HepG2 (cell line): Measurements from ENCODE around the gene IL1R1. TPM values are rescaled to one million over a fixed set of nuclear protein-coding genes. Genes with fewer than 3 reads are reported as not detected.
A peak's percentile ranks its signal among the peaks of the same experiment; 100 is the strongest.

ENCODE experiments used
- ATAC-seq: fragments of 200-7000 bp; cut with Tn5 transposase; 3 replicates; pipeline ENCODE4 v1.9.1; 2020; ENCODE audit warnings: mild to moderate bottlenecking, moderate library complexity
- BruUV-seq: library from RNA; stranded (reverse); fragments of 400-500 nt; replicated peaks from 2 replicates; lab custom pipeline; 2021; lab: Mats Ljungman, UMichigan
- CTCF ChIA-PET: fragments of 300-600 bp; formaldehyde crosslinking; extraction: SDS; loops from one replicate; lab custom pipeline; 2021; ENCODE audit warnings: low total read pairs, inconsistent platforms, low intra/inter-chr PET ratio; lab: Yijun Ruan, JAX
- POLR2A ChIA-PET: fragments of 350-600 bp; sonication (Branson Sonifier 250); formaldehyde crosslinking; loops from one replicate; lab custom pipeline; 2020; ENCODE audit warnings: antibody characterized with exemption, inconsistent platforms; lab: Yijun Ruan, JAX
- DNase-seq: peaks from one replicate; pipeline ENCODE4 v3.0.0-alpha.2; 2015; ENCODE audit warnings: low spot score
- FAIRE-seq: peaks from 3 replicates; lab custom pipeline; 2011; peaks lifted over from hg19 to GRCh38; lab: Jason Lieb, UNC
- H2AFZ ChIP-seq: one replicate; pipeline ENCODE4 v1.6.1; 2011; ENCODE audit warnings: low read length, inconsistent platforms
- H3K27ac ChIP-seq: fragments of 300-600 bp; 3 replicates; pipeline ENCODE4 v1.8.0; 2011; ENCODE audit warnings: mixed run types, mild to moderate bottlenecking, mixed read lengths, low read length, inconsistent platforms; ENCODE audit not compliant: insufficient read depth; ENCODE audit errors: extremely low read length
- H3K27me3 ChIP-seq, 2 experiments: fragments of 200-600 bp in 1 of 2; 2 replicates in 1 of 2; 3 replicates in 1 of 2; pipeline versions ENCODE4 v1.6.0 to v1.8.0; 2011; ENCODE audit warnings: low read length in 2 of 2, mild to moderate bottlenecking in 2 of 2, moderate library complexity in 2 of 2, inconsistent platforms in 1 of 2; ENCODE audit not compliant: insufficient read depth in 2 of 2, control insufficient read depth in 1 of 2
- H3K36me3 ChIP-seq, 2 experiments: fragments of 200-600 bp in 1 of 2; replicated peaks in 1 of 2; 2 replicates in 1 of 2; 3 replicates in 1 of 2; pipeline versions ENCODE4 v1.5.1 to v1.8.0; 2011; ENCODE audit warnings: low read length in 2 of 2, inconsistent platforms in 1 of 2; ENCODE audit not compliant: insufficient read depth in 2 of 2, control insufficient read depth in 1 of 2
- H3K4me1 ChIP-seq: 2 replicates; pipeline ENCODE4 v1.5.1; 2012; ENCODE audit warnings: low read length, inconsistent platforms; ENCODE audit not compliant: insufficient read depth
- H3K4me2 ChIP-seq: 2 replicates; pipeline ENCODE4 v1.6.0; 2011; ENCODE audit warnings: low read depth, low read length, inconsistent platforms
- H3K4me3 ChIP-seq, 3 experiments: fragments of 200-600 bp in 1 of 3; sonication (generic), shearing (Covaris generic) in 1 of 3; replicated peaks in 1 of 3; 2 replicates each; pipeline ENCODE4 v1.5.1; 2011 to 2016; ENCODE audit warnings: low read length in 3 of 3, inconsistent platforms in 2 of 3, low read depth in 2 of 3, mild to moderate bottlenecking in 2 of 3, control low read depth in 1 of 3, mixed read lengths in 1 of 3; ENCODE audit not compliant: insufficient read depth in 1 of 3
- H3K79me2 ChIP-seq: one replicate; pipeline ENCODE4 v1.6.1; 2011; ENCODE audit warnings: low read length, inconsistent platforms; ENCODE audit not compliant: insufficient read depth
- H3K9ac ChIP-seq: 2 replicates; pipeline ENCODE4 v1.6.0; 2011; ENCODE audit warnings: mild to moderate bottlenecking, low read depth, low read length, inconsistent platforms; ENCODE audit not compliant: insufficient read depth
- H3K9me3 ChIP-seq: 2 replicates; pipeline ENCODE4 v1.5.1; 2012; ENCODE audit warnings: mild to moderate bottlenecking, low read length
- H4K20me1 ChIP-seq: 2 replicates; pipeline ENCODE4 v1.6.0; 2011; ENCODE audit warnings: inconsistent platforms, mild to moderate bottlenecking, low read length, moderate library complexity; ENCODE audit not compliant: insufficient read depth
- CAMTA2 ChIP-seq: sonication (generic); formaldehyde crosslinking; IDR thresholded peaks from 2 replicates; pipeline ENCODE4 v1.4.0; 2020; ENCODE audit warnings: mild to moderate bottlenecking, missing genetic modification reagents, borderline replicate concordance
- GLMP ChIP-seq: sonication (generic); formaldehyde crosslinking; IDR thresholded peaks from 2 replicates; pipeline ENCODE4 v1.9.0; 2021; ENCODE audit warnings: missing genetic modification reagents, mild to moderate bottlenecking, borderline replicate concordance
- IRF9 ChIP-seq: sonication (generic); formaldehyde crosslinking; IDR thresholded peaks from 2 replicates; pipeline ENCODE4 v1.8.0; 2022; ENCODE audit warnings: missing genetic modification reagents, mild to moderate bottlenecking, borderline replicate concordance
- MAX ChIP-seq: IDR thresholded peaks from 2 replicates; pipeline ENCODE4 v1.6.1; 2012; ENCODE audit warnings: inconsistent platforms
- PRMT3 ChIP-seq: sonication (generic); formaldehyde crosslinking; IDR thresholded peaks from 2 replicates; pipeline ENCODE4 v1.8.1; 2022; ENCODE audit warnings: low read depth, mild to moderate bottlenecking, moderate library complexity, missing genetic modification reagents, borderline replicate concordance
- SNAI1 ChIP-seq: sonication (generic); formaldehyde crosslinking; IDR thresholded peaks from 2 replicates; pipeline ENCODE4 v1.5.0; 2020; ENCODE audit warnings: mild to moderate bottlenecking, missing genetic modification reagents, borderline replicate concordance
- ZNF224 ChIP-seq: sonication (generic); formaldehyde crosslinking; IDR thresholded peaks from 2 replicates; pipeline ENCODE4 v1.5.0; 2020; ENCODE audit warnings: mild to moderate bottlenecking, missing genetic modification reagents
- ZNF235 ChIP-seq: sonication (generic); formaldehyde crosslinking; IDR thresholded peaks from 2 replicates; pipeline ENCODE4 v1.8.1; 2023; ENCODE audit warnings: mild to moderate bottlenecking, missing genetic modification reagents, borderline replicate concordance
- ZNF549 ChIP-seq: sonication (generic); formaldehyde crosslinking; IDR thresholded peaks from 2 replicates; pipeline ENCODE4 v1.5.0; 2020; ENCODE audit warnings: missing genetic modification reagents
- in situ Hi-C: cut with HindIII; loops from 2 replicates; pipeline ENCODE4 v1.10.0; 2017; ENCODE audit warnings: low pct_unique_long_range_greater_than_20kb; ENCODE audit not compliant: extremely low pct_ligation_motif_present
- intact Hi-C: fragments of 100-400 bp; cut with micrococcal nuclease; formaldehyde crosslinking; loops from one replicate; pipeline ENCODE4 v1.10.0; 2022; ENCODE audit not compliant: unreplicated experiment
- polyA plus RNA-seq, 8 experiments: library from polyadenylated mRNA; depleted of rRNA in 3 of 8; stranded (reverse) in 7 of 8; unstranded in 1 of 8; fragments of >200 nt; fragmentation: Illumina TruSeq in 4 of 8; extraction: Trizol in 4 of 8; gene quantifications; 2 replicates each; pipeline versions ENCODE4 v1.2.1 to v1.2.3, GENCODE V29; 2011 to 2016; ENCODE audit warnings: low read depth in 4 of 8, missing spikeins in 1 of 8, mixed read lengths in 1 of 8; ENCODE audit not compliant: insufficient read depth in 1 of 8
- total RNA-seq, 5 experiments: library from RNA; depleted of rRNA; stranded (reverse); fragments of >200 nt; fragmentation: Illumina TruSeq; extraction: Trizol; gene quantifications; 2 replicates each; pipeline ENCODE4 v1.2.3, GENCODE V29; 2016; ENCODE audit warnings: low read depth in 1 of 5

IL1R1 gene
- total and polyA plus RNA-seq, 2 of the 13 experiments (the other 11 are each of a cell fraction or from before 2014, with no cell fraction given), result 38.0 to 93.1 TPM

GRCh38 chr2:102208774-102209173 lies 66.2 kb downstream of the IL1R1 start:
- intact Hi-C loops, result no loop called here
- Histone ChIP-seq H3K9me3 (no peaks in the 10 kb centered on the region), H3K9ac (no peak overlapping the region), H3K27ac (no peak overlapping the region), H3K4me1 (peaks cover 32% of the 10 kb centered on the region), H3K79me2 (no peaks in the 10 kb centered on the region), H3K4me2 (peak overlapping the region; percentile 56; the same call in 1 of the 2 replicates), H3K36me3 (no peaks in the 10 kb centered on the region), H4K20me1 (no peaks in the 10 kb centered on the region), H2AFZ (no peak overlapping the region), H3K27me3 (0 out of 5 replicates have a peak, but pooled peaks cover 0 to 9% of the 10 kb centered on the region in 2 experiments), H3K4me3 (no peak overlapping the region)
- POLR2A ChIA-PET, result no interaction called here
- no peak for ATAC-seq
- TF ChIP-seq ZNF549 (CRISPR knock-in tag) (no peak), GLMP (CRISPR knock-in tag) (no peak), ZNF235 (no peak), ZNF224 (CRISPR knock-in tag) (no peak), PRMT3 (CRISPR knock-in tag) (no peak), SNAI1 (CRISPR knock-in tag) (no peak), MAX (no peak), CAMTA2 (CRISPR knock-in tag) (no peak), IRF9 (CRISPR knock-in tag) (no peak)
- CTCF ChIA-PET, result no interaction called here
- no peak for DNase-seq
- no TSS peak for BruUV-seq
- FAIRE-seq, result no peak
- in situ Hi-C loops, result no loop called here
